GM18858 (cell line): ENCODE results near the gene KHDC1.
A peak's percentile ranks its signal among the peaks of the same experiment; 100 is the strongest.
"Not testable (repeated sequence)": the region's sequence is repeated elsewhere in the genome, so short reads cannot be mapped to it uniquely, and the experiment has no call there.

ENCODE experiments used
- ATAC-seq: cut with Tn5 transposase; IDR thresholded peaks from one replicate; pipeline ENCODE4 v1.9.1; 2021; ENCODE audit not compliant: unreplicated experiment

KHDC1 gene

GRCh38 chr6:73262671-73263569 lies at the start of gene KHDC1:
Gene KHDC1 (minus strand): TSS chr6:73263196. CDS start chr6:73242517, 20,679 bp downstream.
- peak; percentile 87 for ATAC-seq

- ATAC-seq: not testable (repeated sequence)
Measured at GRCh38 chr6:73310503-73310845, 47.5 kb upstream of the KHDC1 start.

GRCh38 chr6:73309785-73310502 lies 46.9 kb upstream of the KHDC1 start:
- peak; percentile 95 for ATAC-seq

GRCh38 chr6:73309535-73309784 lies 46.5 kb upstream of the KHDC1 start:
- ATAC-seq: no peak

GRCh38 chr6:73308712-73309534 lies 45.9 kb upstream of the KHDC1 start:
- ATAC-seq: no peak

GRCh38 chr6:73303773-73304172 lies 40.8 kb upstream of the KHDC1 start:
- not testable (repeated sequence) for ATAC-seq

GRCh38 chr6:73302339-73302738 lies 39.3 kb upstream of the KHDC1 start:
- no peak for ATAC-seq

GRCh38 chr6:73299151-73299971 lies 36.4 kb upstream of the KHDC1 start:
- no peak for ATAC-seq

GRCh38 chr6:73293331-73293730 lies 30.3 kb upstream of the KHDC1 start:
- ATAC-seq: no peak

GRCh38 chr6:73290435-73290834 lies 27.4 kb upstream of the KHDC1 start:
- no peak for ATAC-seq

- ATAC-seq: no peak
Measured at GRCh38 chr6:73286752-73287151, 23.8 kb upstream of the KHDC1 start.

- no peak for ATAC-seq
Measured at GRCh38 chr6:73285674-73286283, 22.8 kb upstream of the KHDC1 start.

- no peak for ATAC-seq
Measured at GRCh38 chr6:73282871-73283270, 19.9 kb upstream of the KHDC1 start.

GRCh38 chr6:73281684-73282083 lies 18.7 kb upstream of the KHDC1 start:
- not testable (repeated sequence) for ATAC-seq

GRCh38 chr6:73269296-73269695 lies 6.3 kb upstream of the KHDC1 start:
- ATAC-seq: not testable (repeated sequence)

- not testable (repeated sequence) for ATAC-seq
Measured at GRCh38 chr6:73268896-73269295, 5.9 kb upstream of the KHDC1 start.

GRCh38 chr6:73264446-73264845 lies 1.4 kb upstream of the KHDC1 start:
- no peak for ATAC-seq

- ATAC-seq: peak; percentile 3
Measured at GRCh38 chr6:73263570-73263909, 544 bp upstream of the KHDC1 start.

- no peak for ATAC-seq
Measured at GRCh38 chr6:73258721-73259120, 4.3 kb downstream of the KHDC1 start.

GRCh38 chr6:73254323-73254722 lies 8.7 kb downstream of the KHDC1 start:
- ATAC-seq: not testable (repeated sequence)
